HG03108 (cell line): ENCODE measurements around the gene SLC7A6OS.

Experiments used
- ATAC-seq: cut with Tn5 transposase; IDR thresholded peaks from one replicate; pipeline ENCODE4 v1.9.1; 2021; ENCODE audit warnings: moderate library complexity; ENCODE audit not compliant: unreplicated experiment

The SLC7A6OS gene

GRCh38 chr16:68257906-68258800 lies 52.6 kb downstream of the SLC7A6OS start:
- ATAC-seq: no peak

GRCh38 chr16:68257251-68257905 lies 53.4 kb downstream of the SLC7A6OS start:
- ATAC-seq: peak; percentile 50

- no peak for ATAC-seq
Observed at GRCh38 chr16:68255712-68256111, 55.0 kb downstream of the SLC7A6OS start.

GRCh38 chr16:68253721-68254120 lies 57.0 kb downstream of the SLC7A6OS start:
- ATAC-seq: no peak

GRCh38 chr16:68252383-68252782 lies 58.4 kb downstream of the SLC7A6OS start:
- no peak for ATAC-seq

- ATAC-seq: no peak
Observed at GRCh38 chr16:68251832-68252231, 58.9 kb downstream of the SLC7A6OS start.

- ATAC-seq: no peak
Observed at GRCh38 chr16:68250951-68251350, 59.8 kb downstream of the SLC7A6OS start.

- no peak for ATAC-seq
Observed at GRCh38 chr16:68249371-68249770, 61.4 kb downstream of the SLC7A6OS start.
